Liver (tissue), 9 donors: Measurements from ENCODE around the gene GATA6. TPM values are rescaled to one million over a fixed set of nuclear protein-coding genes. Genes with fewer than 3 reads are reported as not detected.

Experiments
- DNase-seq: peaks from one replicate; pipeline ENCODE4 v3.0.0-alpha.2; 2017; ENCODE audit warnings: low spot score
- H3K27ac ChIP-seq, 2 donors: one replicate each; pipeline ENCODE4 v1.7.0; 2013; ENCODE audit warnings: inconsistent platforms in 2 of 2, low read length in 2 of 2, control low read depth in 1 of 2, low read depth in 1 of 2, mild to moderate bottlenecking in 1 of 2
- H3K27me3 ChIP-seq, 4 donors: one replicate each; pipeline versions ENCODE4 v1.6.1 to v1.7.0; 2013; ENCODE audit warnings: low read length in 3 of 4, inconsistent platforms in 1 of 4, mild to moderate bottlenecking in 1 of 4, moderate library complexity in 1 of 4; ENCODE audit not compliant: control insufficient read depth in 4 of 4, insufficient read depth in 4 of 4
- H3K36me3 ChIP-seq, 4 donors: one replicate each; pipeline versions ENCODE4 v1.6.1 to v1.7.0; 2013; ENCODE audit warnings: low read length in 3 of 4, mild to moderate bottlenecking in 3 of 4, low read depth in 1 of 4, moderate library complexity in 1 of 4; ENCODE audit not compliant: control insufficient read depth in 4 of 4, insufficient read depth in 3 of 4
- H3K4me1 ChIP-seq, 4 donors: one replicate each; pipeline versions ENCODE4 v1.6.1 to v1.7.0; 2013; ENCODE audit warnings: low read length in 3 of 4, mild to moderate bottlenecking in 3 of 4, moderate library complexity in 1 of 4; ENCODE audit not compliant: control insufficient read depth in 4 of 4, insufficient read depth in 4 of 4
- H3K4me3 ChIP-seq, 3 donors: one replicate each; pipeline versions ENCODE4 v1.6.1 to v1.7.0; 2013; ENCODE audit warnings: low read length in 3 of 3, control low read depth in 1 of 3, low read depth in 1 of 3, mild to moderate bottlenecking in 1 of 3
- H3K9ac ChIP-seq, 2 donors: one replicate each; pipeline ENCODE4 v1.7.0; 2013; ENCODE audit warnings: low read length in 2 of 2, mild to moderate bottlenecking in 2 of 2, moderate library complexity in 2 of 2, control low read depth in 1 of 2, low read depth in 1 of 2
- H3K9me3 ChIP-seq, 4 donors: one replicate each; pipeline versions ENCODE4 v1.6.1 to v1.7.0; 2013; ENCODE audit warnings: low read length in 3 of 4; ENCODE audit not compliant: control insufficient read depth in 4 of 4
- ATF3 ChIP-seq: IDR thresholded peaks from 2 replicates; pipeline ENCODE4 v1.6.1; 2016; ENCODE audit warnings: antibody characterized with exemption
- CTCF ChIP-seq: fragments of 150-350 bp; IDR thresholded peaks from 2 replicates; pipeline ENCODE4 v1.5.1; 2017; ENCODE audit warnings: improper control_type of control experiment, low read depth, low read length; ENCODE audit not compliant: missing input control
- EGR1 ChIP-seq, 2 donors: IDR thresholded peaks; 2 replicates each; pipeline ENCODE4 v1.6.1; 2016 to 2018; ENCODE audit warnings: antibody characterized with exemption in 2 of 2, low read depth in 2 of 2
- FOXA1 ChIP-seq: IDR thresholded peaks from 2 replicates; pipeline ENCODE4 v1.6.1; 2016; ENCODE audit warnings: antibody characterized with exemption
- FOXA2 ChIP-seq: IDR thresholded peaks from 2 replicates; pipeline ENCODE4 v1.6.1; 2016; ENCODE audit warnings: antibody characterized with exemption
- GABPA ChIP-seq, 2 donors: IDR thresholded peaks in 1 of 2; conservative IDR thresholded peaks in 1 of 2; 2 replicates each; pipeline ENCODE4 v1.6.1; 2016; ENCODE audit warnings: antibody characterized with exemption in 2 of 2, mild to moderate bottlenecking in 1 of 2, moderate library complexity in 1 of 2
- HNF4A ChIP-seq, 2 donors: conservative IDR thresholded peaks; 2 replicates each; pipeline ENCODE4 v1.6.1; 2016; ENCODE audit warnings: antibody characterized with exemption in 2 of 2, mild to moderate bottlenecking in 2 of 2
- HNF4G ChIP-seq: IDR thresholded peaks from 2 replicates; pipeline ENCODE4 v1.6.1; 2016; ENCODE audit warnings: antibody characterized with exemption
- JUND ChIP-seq, 2 donors: IDR thresholded peaks; 2 replicates each; pipeline ENCODE4 v1.6.1; 2016; ENCODE audit warnings: antibody characterized with exemption in 2 of 2
- NR2F2 ChIP-seq: IDR thresholded peaks from 2 replicates; pipeline ENCODE4 v1.6.1; 2016; ENCODE audit warnings: antibody characterized with exemption
- RAD21 ChIP-seq, 2 donors: IDR thresholded peaks; 2 replicates each; pipeline ENCODE4 v1.6.1; 2016; ENCODE audit warnings: antibody characterized with exemption in 2 of 2, mild to moderate bottlenecking in 2 of 2
- REST ChIP-seq: IDR thresholded peaks from 2 replicates; pipeline ENCODE4 v1.6.1; 2016; ENCODE audit warnings: antibody characterized with exemption, mild to moderate bottlenecking
- RXRA ChIP-seq, 2 donors: IDR thresholded peaks; 2 replicates each; pipeline ENCODE4 v1.6.1; 2017 to 2018; ENCODE audit warnings: antibody characterized with exemption in 2 of 2, mild to moderate bottlenecking in 1 of 2
- SP1 ChIP-seq: IDR thresholded peaks from 2 replicates; pipeline ENCODE4 v1.6.1; 2018; ENCODE audit warnings: antibody characterized with exemption, mild to moderate bottlenecking
- TAF1 ChIP-seq: conservative IDR thresholded peaks from 2 replicates; pipeline ENCODE4 v1.6.1; 2016; ENCODE audit warnings: antibody characterized with exemption, mild to moderate bottlenecking
- YY1 ChIP-seq: IDR thresholded peaks from 2 replicates; pipeline ENCODE4 v1.6.1; 2016; ENCODE audit warnings: antibody characterized with exemption, mild to moderate bottlenecking
- WGBS: extraction: QIAGEN DNeasy Blood & Tissue Kit; methylation state at CpG from one replicate; pipeline ENCODE4 v1.1.7; 2013; 5-methylcytosine and 5-hydroxymethylcytosine counted together
- polyA plus RNA-seq, 2 donors: library from polyadenylated mRNA; stranded (reverse) in 1 of 2; unstranded in 1 of 2; fragments of 200-250 nt in 1 of 2; fragments of >200 nt in 1 of 2; fragmentation: Nextera tagmentation in 1 of 2; extraction: Ambion mirVana in 1 of 2; gene quantifications; one replicate each; pipeline versions ENCODE4 v1.2.1 to v1.2.3, GENCODE V29; 2013 to 2015
- total RNA-seq, 2 donors: library from RNA; depleted of rRNA; stranded (reverse); fragments of >200 nt; gene quantifications; one replicate each; pipeline ENCODE4 v1.2.3, GENCODE V29; 2014
- TF ChIP-seq, protein P1 (sequence below): IDR thresholded peaks from 2 replicates; pipeline ENCODE4 v1.6.1; 2016; ENCODE audit warnings: antibody characterized with exemption
- TF ChIP-seq, protein P2 (sequence below): IDR thresholded peaks from 2 replicates; pipeline ENCODE4 v1.6.1; 2016; ENCODE audit warnings: antibody characterized with exemption
- donor health status: healthy.
- donor health status: healthy.
- donor health status: healthy.
- donor health status: healthy.
- donor health status: healthy.

GATA6 gene
- total and polyA plus RNA-seq, 4 donors = 1.8 to 6.6 (median 4.9) TPM

- no peaks in the 10 kb centered on the region for H3K36me3 ChIP-seq
- no peaks in the 10 kb centered on the region for H3K9me3 ChIP-seq
- no peak overlapping the region for H3K27ac ChIP-seq
- no peak overlapping the region for H3K9ac ChIP-seq
- no peak for TF ChIP-seq RXRA (IDR thresholded peaks at IDR 0.05)
- TF ChIP-seq, protein P1, sequence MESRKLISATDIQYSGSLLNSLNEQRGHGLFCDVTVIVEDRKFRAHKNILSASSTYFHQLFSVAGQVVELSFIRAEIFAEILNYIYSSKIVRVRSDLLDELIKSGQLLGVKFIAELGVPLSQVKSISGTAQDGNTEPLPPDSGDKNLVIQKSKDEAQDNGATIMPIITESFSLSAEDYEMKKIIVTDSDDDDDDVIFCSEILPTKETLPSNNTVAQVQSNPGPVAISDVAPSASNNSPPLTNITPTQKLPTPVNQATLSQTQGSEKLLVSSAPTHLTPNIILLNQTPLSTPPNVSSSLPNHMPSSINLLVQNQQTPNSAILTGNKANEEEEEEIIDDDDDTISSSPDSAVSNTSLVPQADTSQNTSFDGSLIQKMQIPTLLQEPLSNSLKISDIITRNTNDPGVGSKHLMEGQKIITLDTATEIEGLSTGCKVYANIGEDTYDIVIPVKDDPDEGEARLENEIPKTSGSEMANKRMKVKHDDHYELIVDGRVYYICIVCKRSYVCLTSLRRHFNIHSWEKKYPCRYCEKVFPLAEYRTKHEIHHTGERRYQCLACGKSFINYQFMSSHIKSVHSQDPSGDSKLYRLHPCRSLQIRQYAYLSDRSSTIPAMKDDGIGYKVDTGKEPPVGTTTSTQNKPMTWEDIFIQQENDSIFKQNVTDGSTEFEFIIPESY = no peak
- TF ChIP-seq HNF4A (conservative IDR thresholded peaks at IDR 0.05) = no peak
- TF ChIP-seq TAF1 = no peak
- TF ChIP-seq CTCF = no peak
- no peak for TF ChIP-seq REST
- TF ChIP-seq ATF3 = no peak
- TF ChIP-seq GABPA (IDR thresholded peaks at IDR 0.05 in 1 of 2, conservative IDR thresholded peaks at IDR 0.05 in 1 of 2) = no peak
- no peak for TF ChIP-seq EGR1 (IDR thresholded peaks at IDR 0.05; ENCODE audit: low read depth in 2 of 2)
- no peak for TF ChIP-seq FOXA2
- TF ChIP-seq RAD21 (IDR thresholded peaks at IDR 0.05) = no peak
- TF ChIP-seq NR2F2 = no peak
- TF ChIP-seq HNF4G = no peak
- TF ChIP-seq SP1 = no peak
- no peak for TF ChIP-seq YY1
- WGBS = 96% methylated on average over 2 of the region's 2 CpGs
- no peaks in the 10 kb centered on the region for H3K4me1 ChIP-seq
- no peak overlapping the region for H3K4me3 ChIP-seq
- no peaks in the 10 kb centered on the region for H3K27me3 ChIP-seq
- no peak for DNase-seq
These were observed 36.6 kb upstream of the GATA6 start for GRCh38 chr18:22132763-22133162.

DNA sequence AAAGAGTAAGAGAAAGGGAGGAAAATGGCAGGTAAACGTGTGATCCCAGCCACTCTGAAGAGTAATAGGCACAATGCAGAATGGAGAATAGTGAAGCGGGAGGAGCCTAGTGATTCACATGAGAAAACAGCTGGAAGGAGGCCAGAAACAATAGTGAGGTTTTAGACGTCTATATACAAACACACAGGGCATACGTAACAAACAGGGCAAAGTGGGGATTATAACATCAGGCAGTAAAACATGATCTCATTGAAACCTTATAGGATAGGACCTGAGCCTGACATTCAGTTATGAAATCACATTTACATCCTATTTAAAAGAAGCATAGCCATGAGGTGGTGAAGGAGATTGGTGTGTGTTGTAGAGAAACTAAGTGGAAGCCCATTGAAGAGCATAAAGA lies 33.0 kb upstream of the GATA6 start:
- no peak overlapping the region for H3K4me3 ChIP-seq
- H3K27ac ChIP-seq = no peak overlapping the region
- no peaks in the 10 kb centered on the region for H3K9me3 ChIP-seq
- H3K4me1 ChIP-seq = no peaks in the 10 kb centered on the region
- no peaks in the 10 kb centered on the region for H3K36me3 ChIP-seq
- H3K27me3 ChIP-seq = no peaks in the 10 kb centered on the region
- H3K9ac ChIP-seq = no peak overlapping the region
- no peak for DNase-seq
- 64% methylated on average over 4 of the region's 4 CpGs for whole genome bisulfite sequencing
- no peak for TF ChIP-seq RAD21 (IDR thresholded peaks at IDR 0.05)
- no peak for TF ChIP-seq FOXA2
- no peak for TF ChIP-seq HNF4G
- TF ChIP-seq RXRA (IDR thresholded peaks at IDR 0.05) = no peak
- TF ChIP-seq, protein P2, sequence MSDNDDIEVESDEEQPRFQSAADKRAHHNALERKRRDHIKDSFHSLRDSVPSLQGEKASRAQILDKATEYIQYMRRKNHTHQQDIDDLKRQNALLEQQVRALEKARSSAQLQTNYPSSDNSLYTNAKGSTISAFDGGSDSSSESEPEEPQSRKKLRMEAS = no peak
- TF ChIP-seq EGR1 (IDR thresholded peaks at IDR 0.05; ENCODE audit: low read depth in 2 of 2) = no peak
- TF ChIP-seq NR2F2 = no peak
- no peak for TF ChIP-seq TAF1
- TF ChIP-seq REST = no peak
- no peak for TF ChIP-seq GABPA (IDR thresholded peaks at IDR 0.05 in 1 of 2, conservative IDR thresholded peaks at IDR 0.05 in 1 of 2)
- TF ChIP-seq, protein P1 = no peak
- TF ChIP-seq JUND (IDR thresholded peaks at IDR 0.05) = no peak
- TF ChIP-seq FOXA1 = no peak
- TF ChIP-seq HNF4A (conservative IDR thresholded peaks at IDR 0.05) = no peak
- no peak for TF ChIP-seq SP1
